ENCODE results near the gene FITM1. TPM values are rescaled to one million over a fixed set of nuclear protein-coding genes. Genes with fewer than 3 reads are reported as not detected.

The FITM1 gene
- polyA plus RNA-seq, 2 of the 4 experiments (the other 2 are of a cell fraction): 0.06 TPM; not detected in 1

GRCh38 chr14:24164518-24164991, 34.1 kb downstream of the FITM1 start:
- ChIA-PET POLR2A (interaction anchor here (0.6 kb wide), 1 partner anchor 158 kb away, joined by 5 read pairs; no protein-coding TSS in a partner anchor), CTCF (interaction anchor here (0.7 to 7.0 kb wide), 7 partner anchors 8 to 132 kb away, joined by 3 to 168 read pairs (median 4); partner anchors contain the start of genes EMC9, IPO4, MDP1 and PSME2)
- FAIRE-seq (no peak), ATAC-seq (no peak), DNase-seq (ENCODE audit: low read depth in 1 of 2, low spot score in 1 of 2) (no peak)
- no peaks in the 10 kb centered on the region for H3K9me3 ChIP-seq
- TF ChIP-seq KDM5A (IDR thresholded peaks at IDR 0.05): no peak
- TF ChIP-seq CTCF (IDR thresholded peaks at IDR 0.05): no peak
- no peak for TF ChIP-seq RCOR1 (IDR thresholded peaks at IDR 0.05; ENCODE audit: low read depth, low read length)
- TF ChIP-seq CBX2 (IDR thresholded peaks at IDR 0.05; ENCODE audit: borderline replicate concordance, low read depth): no peak
- no peak for TF ChIP-seq NPAS2 (CRISPR knock-in tag; IDR thresholded peaks at IDR 0.05; ENCODE audit: borderline replicate concordance)
- TF ChIP-seq EP300 (IDR thresholded peaks at IDR 0.05): no peak
- TF ChIP-seq RNF2 (IDR thresholded peaks at IDR 0.05; ENCODE audit: borderline replicate concordance, low read depth): no peak
- no peak for TF ChIP-seq ATOH8 (CRISPR knock-in tag; IDR thresholded peaks at IDR 0.05; ENCODE audit: low read depth)
- no peak for TF ChIP-seq HES2 (IDR thresholded peaks at IDR 0.05)
- TF ChIP-seq SMC3 (IDR thresholded peaks at IDR 0.05): no peak
- TF ChIP-seq SREBF2 (IDR thresholded peaks at IDR 0.05): no peak
- no peak for TF ChIP-seq E2F6 (IDR thresholded peaks at IDR 0.05; ENCODE audit: borderline replicate concordance, low read depth)
- H3K4me1 ChIP-seq: peaks cover 25% of the 10 kb centered on the region
- H3K4me3 ChIP-seq: no peak overlapping the region
- H3K27ac ChIP-seq: no peak overlapping the region
- H3K4me2 ChIP-seq: no peak overlapping the region
- 92% methylated on average over 6 of the region's 14 CpGs for WGBS (ENCODE audit: missing lambda C conversion rate)

- Histone ChIP-seq H3K4me3 (no peak overlapping the region), H3K4me2 (no peak overlapping the region), H3K27ac (no peak overlapping the region), H3K9me3 (no peaks in the 10 kb centered on the region), H3K4me1 (peaks cover 14% of the 10 kb centered on the region)
- TF ChIP-seq HOXB13 (CRISPR knock-in tag; IDR thresholded peaks at IDR 0.05; ENCODE audit: low read depth) (no peak), RCOR1 (IDR thresholded peaks at IDR 0.05; ENCODE audit: low read depth, low read length) (no peak), KDM5A (IDR thresholded peaks at IDR 0.05) (no peak), ZFP36 (IDR thresholded peaks at IDR 0.05; ENCODE audit: borderline replicate concordance, partially characterized antibody) (no peak), JUN (IDR thresholded peaks at IDR 0.05) (no peak), POLR2AphosphoS2 (conservative IDR thresholded peaks at IDR 0.05; ENCODE audit: low read length) (no peak), SREBF2 (IDR thresholded peaks at IDR 0.05) (no peak)
- 88% methylated on average over 5 of the region's 5 CpGs for WGBS (ENCODE audit: missing lambda C conversion rate)
- DNase-seq (ENCODE audit: low read depth in 1 of 2, low spot score in 1 of 2) (no peak), FAIRE-seq (no peak), ATAC-seq (no peak)
- ChIA-PET CTCF (interaction anchor here (0.8 to 7.0 kb wide), 3 partner anchors 19 to 56 kb away, joined by 3 to 168 read pairs (median 6); partner anchors contain the start of genes EMC9, MDP1, PSME2 and RNF31), POLR2A (no interaction called here)
Observed at GRCh38 chr14:24165785-24166184, 35.3 kb downstream of the FITM1 start.

- DNase-seq (ENCODE audit: low read depth in 1 of 2, low spot score in 1 of 2) (no peak), ATAC-seq (no peak), FAIRE-seq (no peak)
- ChIA-PET CTCF (interaction anchor here (0.6 to 0.8 kb wide), 2 partner anchors 13 to 32 kb away, joined by 3 to 6 read pairs; no protein-coding TSS in a partner anchor), POLR2A (no interaction called here)
- Histone ChIP-seq H3K4me1 (no peaks in the 10 kb centered on the region), H3K9me3 (no peaks in the 10 kb centered on the region), H3K4me2 (no peak overlapping the region), H3K4me3 (no peak overlapping the region), H3K27ac (peak overlapping the region in 1 of 2 experiments; percentile 53; a peak in 1 of 6 replicates)
- WGBS (ENCODE audit: missing lambda C conversion rate): 93% methylated on average over 3 of the region's 3 CpGs
- TF ChIP-seq JUNB (IDR thresholded peaks at IDR 0.05): no peak
- no peak for TF ChIP-seq SMC3 (IDR thresholded peaks at IDR 0.05)
- TF ChIP-seq BHLHE40 (IDR thresholded peaks at IDR 0.05; ENCODE audit: low read depth, low read length): no peak
- no peak for TF ChIP-seq POLR2A (IDR thresholded peaks at IDR 0.05; ENCODE audit: low read length)
- no peak for TF ChIP-seq ZFP36 (IDR thresholded peaks at IDR 0.05; ENCODE audit: borderline replicate concordance, partially characterized antibody)
- no peak for TF ChIP-seq HOXB5 (CRISPR knock-in tag; IDR thresholded peaks at IDR 0.05)
- no peak for TF ChIP-seq PBX3 (IDR thresholded peaks at IDR 0.05)
- TF ChIP-seq ZSCAN20 (CRISPR knock-in tag; IDR thresholded peaks at IDR 0.05): no peak
- TF ChIP-seq HOXB13 (CRISPR knock-in tag; IDR thresholded peaks at IDR 0.05; ENCODE audit: low read depth): no peak
- no peak for TF ChIP-seq MYC (IDR thresholded peaks at IDR 0.05; ENCODE audit: borderline replicate concordance, low read length)
Observed at GRCh38 chr14:24167469-24168114, 37.1 kb downstream of the FITM1 start.

All from A549 (cell line).